HG03565 (cell line): ENCODE measurements around the gene RETREG3.
"Not testable (repeated sequence)": the region's sequence is repeated elsewhere in the genome, so short reads cannot be mapped to it uniquely, and the experiment has no call there.

Experiments used
- ATAC-seq: cut with Tn5 transposase; IDR thresholded peaks from one replicate; pipeline ENCODE4 v1.9.1; 2021; ENCODE audit warnings: mild to moderate bottlenecking, moderate library complexity; ENCODE audit not compliant: unreplicated experiment

Gene RETREG3, protein sequence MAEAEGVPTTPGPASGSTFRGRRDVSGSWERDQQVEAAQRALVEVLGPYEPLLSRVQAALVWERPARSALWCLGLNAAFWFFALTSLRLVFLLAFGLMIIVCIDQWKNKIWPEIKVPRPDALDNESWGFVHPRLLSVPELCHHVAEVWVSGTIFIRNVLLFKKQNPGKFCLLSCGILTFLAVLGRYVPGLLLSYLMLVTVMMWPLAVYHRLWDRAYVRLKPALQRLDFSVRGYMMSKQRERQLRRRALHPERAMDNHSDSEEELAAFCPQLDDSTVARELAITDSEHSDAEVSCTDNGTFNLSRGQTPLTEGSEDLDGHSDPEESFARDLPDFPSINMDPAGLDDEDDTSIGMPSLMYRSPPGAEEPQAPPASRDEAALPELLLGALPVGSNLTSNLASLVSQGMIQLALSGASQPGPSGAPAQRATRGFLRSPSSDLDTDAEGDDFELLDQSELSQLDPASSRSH

DNA sequence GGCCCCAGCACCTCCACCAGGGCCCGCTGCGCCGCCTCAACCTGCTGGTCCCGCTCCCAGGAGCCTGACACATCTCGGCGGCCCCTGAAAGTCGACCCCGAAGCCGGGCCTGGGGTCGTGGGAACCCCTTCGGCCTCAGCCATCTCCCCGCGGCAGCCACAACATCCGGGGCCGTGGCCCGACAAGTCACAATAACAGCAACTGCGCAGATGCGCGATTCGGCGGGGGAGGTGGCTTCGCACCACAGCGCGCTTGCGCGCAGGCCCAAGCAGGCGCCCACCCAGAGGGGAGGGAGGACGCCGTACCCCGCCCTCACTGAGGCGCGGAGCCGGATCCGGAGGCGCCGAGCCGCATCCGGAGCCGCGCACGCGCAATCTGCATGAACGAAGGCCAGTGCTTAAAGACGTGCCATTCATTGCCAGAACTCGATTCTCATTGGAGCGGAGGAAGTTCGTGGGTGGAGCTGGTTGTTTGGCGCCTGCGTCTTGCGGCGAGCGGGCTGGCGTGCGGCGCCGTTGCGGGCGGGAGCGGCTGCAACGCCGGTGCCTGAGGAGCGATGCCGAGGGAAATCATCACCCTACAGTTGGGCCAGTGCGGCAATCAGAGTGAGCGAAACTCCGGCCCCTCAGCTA lies at the start of gene RETREG3, which contains the start of gene TUBG1:
Gene RETREG3, minus strand, starts transcription at position 193 of the 632 bp plus-strand sequence. Its CDS starts 50 bp downstream, at position 143.
Gene TUBG1, plus strand, starts transcription at position 502 of the 632 bp plus-strand sequence. Its CDS starts 55 bp downstream, at position 557.
- ATAC-seq = peak; percentile 83

DNA sequence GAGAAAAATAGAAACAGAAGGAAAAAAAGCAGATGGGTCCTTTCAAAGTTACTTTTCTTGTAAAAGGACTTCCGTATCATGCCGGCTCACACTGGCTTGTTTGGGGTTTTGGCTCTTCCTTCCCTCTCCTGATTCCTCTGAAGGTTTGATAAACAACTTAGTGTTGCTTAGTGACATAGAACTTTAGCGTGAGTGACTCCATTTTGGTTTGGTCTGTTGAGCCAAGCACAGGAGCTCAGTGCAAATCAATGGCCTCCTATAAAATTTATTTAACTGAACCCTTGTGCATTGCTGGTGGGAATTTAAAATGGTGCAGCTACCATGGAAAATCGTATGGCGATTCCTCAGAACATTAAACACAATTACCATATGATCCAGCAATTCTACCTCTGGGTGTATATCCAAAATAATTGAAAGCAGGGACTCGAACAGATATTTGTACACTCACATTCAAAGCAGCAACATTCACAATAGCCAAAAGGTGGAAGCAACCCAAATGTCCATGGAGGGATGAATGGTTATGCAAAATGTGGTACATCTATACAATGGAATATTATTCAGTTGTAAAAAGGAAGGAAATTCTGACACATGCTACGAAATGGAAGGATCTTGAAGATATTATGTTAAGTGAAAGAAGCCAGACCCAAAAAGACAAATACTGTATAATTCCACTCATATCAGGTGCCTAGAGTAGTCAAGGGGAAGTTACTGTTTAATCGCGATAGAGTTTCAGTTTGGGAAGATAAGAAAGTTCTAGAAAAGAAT lies 48.8 kb upstream of the RETREG3 start:
- ATAC-seq = no peak

DNA sequence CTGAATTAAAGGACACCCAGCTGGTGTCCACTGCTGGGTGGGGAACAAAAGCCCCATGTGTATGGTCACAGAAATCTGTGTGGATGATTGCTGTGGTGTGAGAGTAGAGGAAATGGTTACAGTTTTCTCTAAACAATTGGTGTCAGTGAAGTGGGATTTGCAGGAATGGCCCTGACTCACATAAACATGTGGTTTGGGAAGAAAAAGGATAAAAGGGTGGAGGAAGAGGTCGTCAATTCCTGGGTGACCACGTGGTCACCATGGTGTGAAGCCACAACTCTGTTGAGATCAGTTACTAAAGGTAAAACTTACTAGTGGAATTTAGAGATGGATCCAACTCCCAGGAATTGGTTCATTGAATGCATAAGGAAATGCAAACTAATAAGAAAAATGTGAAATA lies 46.4 kb upstream of the RETREG3 start:
- ATAC-seq = no peak

DNA sequence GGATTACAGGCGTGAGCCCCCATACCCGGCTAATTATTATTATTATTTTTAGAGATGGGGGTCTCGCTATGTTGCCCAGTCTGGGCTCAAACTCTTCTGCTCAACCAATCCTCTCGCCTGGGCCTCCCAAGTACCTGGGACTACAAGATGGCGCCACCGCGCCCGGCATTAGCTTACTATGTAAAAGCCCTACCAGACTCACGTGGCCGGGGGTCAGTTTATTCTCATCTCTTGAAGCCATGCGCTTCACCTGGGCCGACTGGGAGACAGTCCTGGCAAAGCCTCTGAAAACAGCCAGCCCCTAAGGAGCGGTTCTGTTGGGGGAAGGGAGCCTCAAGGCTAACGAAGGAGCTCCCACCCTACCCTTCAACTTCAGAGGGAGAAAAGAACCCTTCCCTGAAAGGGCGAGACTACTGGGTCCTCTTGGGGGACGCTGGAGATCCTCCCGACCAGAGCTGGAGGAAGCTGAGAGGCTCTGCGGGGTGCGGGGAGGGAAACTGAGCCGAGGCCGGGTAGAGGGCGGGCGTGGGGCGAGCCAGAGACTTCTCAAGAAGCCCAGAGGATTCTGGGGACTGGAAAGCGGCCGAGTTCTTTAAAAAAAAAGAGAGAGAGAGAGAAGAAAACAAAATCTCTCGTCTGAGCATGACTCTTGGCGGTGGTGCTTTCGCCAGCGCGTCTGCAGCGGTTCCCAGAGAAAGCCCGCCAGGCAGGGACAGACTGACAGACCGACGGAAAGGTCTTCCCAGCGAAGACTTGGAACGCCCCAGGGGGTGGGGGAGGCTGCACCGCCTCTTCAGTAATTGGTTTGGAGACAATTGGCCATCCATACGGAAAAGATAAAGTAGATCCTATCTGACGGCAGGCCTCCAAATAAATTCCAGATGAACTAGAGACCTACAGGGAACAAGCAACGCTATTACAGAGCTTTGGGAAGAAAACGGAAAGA lies 44.3 kb upstream of the RETREG3 start:
- ATAC-seq = no peak

DNA sequence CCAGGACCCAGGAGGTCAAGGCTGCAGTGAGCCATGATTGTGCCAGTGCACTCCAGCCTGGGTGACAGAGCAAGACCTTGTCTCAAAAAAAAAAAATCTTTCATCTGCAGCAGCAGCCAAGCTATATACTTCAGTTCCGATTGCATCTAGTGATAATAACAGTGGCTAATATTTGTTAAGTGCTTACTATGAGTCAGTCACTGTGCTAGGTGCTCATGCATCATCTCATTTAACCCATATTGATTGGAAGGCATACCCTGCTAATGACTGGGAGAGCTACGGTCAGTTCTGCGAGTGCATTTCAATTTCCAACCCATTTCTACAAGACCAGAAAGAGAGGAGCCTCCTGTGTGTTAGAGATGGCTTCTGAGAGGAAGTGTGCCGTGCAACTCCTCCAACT lies 42.2 kb upstream of the RETREG3 start:
- ATAC-seq = no peak

DNA sequence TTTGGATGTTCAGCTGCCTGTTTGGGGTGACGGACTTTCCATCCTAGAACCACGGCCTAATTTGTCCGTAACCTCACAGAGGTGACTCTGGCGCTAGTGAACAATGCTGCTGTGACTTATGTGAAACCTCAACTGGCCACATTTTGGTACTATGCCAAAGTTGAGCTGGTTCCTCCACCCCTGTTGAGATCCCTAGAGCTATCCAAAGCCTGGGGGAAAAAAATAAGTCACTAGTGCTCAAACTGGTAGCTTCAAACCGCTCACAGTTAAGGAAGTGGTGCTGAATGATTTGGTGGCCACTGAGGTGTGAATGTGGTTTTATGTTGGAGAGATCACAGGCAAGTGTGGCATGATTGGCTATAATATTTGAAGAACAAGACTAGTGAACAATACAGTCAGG lies 38.6 kb upstream of the RETREG3 start:
- no peak for ATAC-seq

DNA sequence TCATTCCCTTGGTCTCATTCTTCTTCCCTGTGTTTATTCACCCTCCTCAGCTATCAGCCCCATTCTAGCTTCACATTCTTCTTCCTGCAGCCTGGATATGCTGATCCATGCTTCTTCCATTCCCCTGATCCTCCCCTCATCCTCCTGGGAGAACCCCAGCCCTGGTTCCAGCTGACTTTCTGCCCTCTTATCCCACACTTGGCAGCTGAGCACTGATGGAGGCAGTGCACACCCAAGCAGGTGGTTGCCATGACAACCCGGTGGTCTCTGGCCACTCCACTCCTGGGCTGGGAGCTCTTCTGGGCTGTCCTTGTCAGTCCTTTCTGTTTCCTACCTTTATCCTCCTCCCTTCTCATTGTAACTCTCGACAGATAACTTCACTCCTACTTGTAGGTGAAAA lies 33.2 kb upstream of the RETREG3 start:
- no peak for ATAC-seq

DNA sequence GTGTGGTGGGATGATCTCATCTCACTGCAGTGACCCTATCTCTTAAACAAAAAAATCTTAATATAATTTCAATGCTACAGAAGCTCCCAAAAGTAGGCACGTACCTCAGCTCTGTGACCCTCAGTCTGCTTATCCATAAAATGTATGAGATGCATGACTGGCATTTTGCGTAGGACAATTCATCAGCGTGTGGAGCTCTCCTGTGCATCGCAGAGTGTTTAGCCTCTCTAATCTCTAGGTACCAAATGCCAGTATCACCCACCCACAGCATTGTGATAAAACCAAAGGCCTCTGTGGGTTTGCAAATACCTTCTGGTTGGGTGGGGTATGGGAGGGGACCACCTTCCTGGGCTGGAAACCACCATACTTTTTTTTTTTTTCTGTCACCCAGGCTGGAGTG lies 30.9 kb upstream of the RETREG3 start:
- ATAC-seq = no peak

DNA sequence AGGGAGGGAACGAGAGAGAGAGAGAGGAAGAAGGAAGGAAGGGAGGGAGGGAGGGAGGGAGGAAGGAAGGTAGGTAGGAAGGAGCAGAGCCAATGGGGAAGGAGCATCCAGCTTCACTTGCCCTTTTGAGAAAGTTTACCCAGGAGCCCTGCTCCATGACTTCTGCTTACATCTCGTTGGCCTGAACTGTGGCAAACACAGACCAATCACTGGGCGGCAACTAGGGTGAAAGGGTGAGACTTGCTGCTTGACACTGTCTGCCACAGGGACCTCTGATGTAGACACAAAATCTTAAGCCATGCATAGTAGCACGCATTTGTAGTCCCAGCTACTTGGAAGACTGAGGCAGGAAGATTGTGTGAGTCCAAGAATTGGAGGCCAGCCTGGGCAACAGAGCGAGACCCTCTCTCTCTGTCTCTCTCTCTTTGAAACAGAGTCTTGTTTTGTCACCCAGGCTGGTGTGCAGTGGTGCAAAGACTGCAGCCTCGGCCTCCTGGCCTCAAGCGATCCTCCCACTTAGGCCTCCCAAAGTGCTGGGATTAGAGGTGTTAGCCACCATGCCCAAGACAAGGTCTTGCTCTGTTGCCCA lies 30.4 kb upstream of the RETREG3 start:
- ATAC-seq = no peak

DNA sequence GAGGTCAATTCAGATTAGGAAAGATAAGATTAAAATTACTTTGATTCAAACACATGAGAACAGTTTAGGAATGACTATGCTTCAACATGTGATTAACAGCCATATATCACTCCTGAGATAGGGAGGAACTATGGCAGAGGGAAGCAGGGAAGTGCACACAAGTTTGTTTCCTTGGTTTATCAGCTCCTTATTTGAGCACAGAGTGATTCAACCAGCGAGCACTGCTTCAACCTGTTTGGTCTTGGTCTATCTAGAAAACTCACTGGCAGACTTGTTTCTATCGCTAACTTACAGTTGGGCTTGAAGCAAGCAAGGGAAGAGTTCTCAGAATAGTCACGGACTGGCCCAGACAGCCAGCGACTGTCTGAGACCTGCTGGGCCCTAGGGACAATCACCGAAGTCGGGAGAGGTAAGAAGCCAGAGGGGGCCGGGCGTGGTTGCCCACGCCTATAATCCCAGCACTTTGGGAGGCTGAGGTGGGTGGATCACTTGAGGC lies 23.8 kb upstream of the RETREG3 start:
- no peak for ATAC-seq

DNA sequence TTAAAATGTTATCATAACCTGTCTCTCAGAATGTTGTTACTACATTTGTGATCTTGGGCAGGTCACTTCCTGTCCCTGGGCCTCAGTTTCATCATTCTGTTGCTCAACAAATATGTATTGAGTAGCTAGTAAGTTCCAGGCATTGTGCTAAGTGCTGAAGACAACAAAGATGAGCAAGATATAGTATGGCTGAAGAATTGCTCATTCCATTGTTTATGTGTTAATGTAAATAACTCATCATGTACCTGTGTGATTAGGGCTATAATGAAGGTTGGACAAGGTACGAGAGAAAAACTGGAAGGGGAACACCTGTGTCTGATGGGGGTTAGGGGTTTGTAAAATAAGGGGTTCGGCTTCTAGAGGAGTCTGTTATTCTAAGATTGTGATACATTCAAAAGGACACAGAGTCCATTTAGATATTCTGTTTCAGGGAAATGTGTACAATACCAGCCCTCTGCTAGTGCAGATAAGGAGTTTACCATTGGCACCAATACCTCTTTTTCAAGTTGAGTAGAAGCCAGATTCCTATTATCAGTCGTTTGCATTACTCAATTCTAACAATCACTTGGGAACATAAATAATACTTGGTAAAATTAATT lies 20.3 kb upstream of the RETREG3 start:
- ATAC-seq = no peak

DNA sequence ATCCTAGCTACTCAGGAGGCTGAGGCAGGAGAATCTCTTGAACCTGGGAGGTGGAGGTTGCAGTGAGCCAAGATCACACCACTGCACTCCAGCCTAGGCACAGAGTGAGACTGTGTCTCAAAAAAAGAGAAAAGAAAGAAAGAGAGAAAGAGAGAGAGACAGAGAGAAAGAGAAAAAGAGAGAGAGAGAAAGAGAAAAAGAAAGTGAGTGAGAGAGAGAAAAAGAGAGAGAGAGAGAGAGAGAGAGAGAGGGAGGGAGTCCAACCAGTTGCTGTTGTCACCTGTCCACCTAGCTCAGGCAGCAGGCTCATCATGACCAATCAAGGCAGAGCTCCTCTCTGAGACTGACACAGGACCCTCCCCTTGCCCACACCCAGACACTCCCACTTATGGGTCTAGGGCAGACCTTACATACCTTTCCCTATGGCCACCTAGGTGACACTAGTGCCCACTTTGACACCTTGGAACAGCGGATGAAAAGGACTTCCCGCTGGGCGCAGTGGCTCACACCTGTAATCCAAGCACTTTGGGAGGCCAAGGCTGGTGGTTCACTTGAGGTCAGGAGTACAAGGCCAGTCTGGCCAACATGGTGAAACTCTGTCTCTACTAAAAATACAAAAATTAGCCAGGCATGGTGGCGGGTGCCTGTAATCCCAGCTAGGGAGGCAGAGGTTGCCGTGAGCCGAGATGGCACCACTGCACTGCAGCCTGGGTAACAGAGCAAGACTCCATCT lies 18.0 kb upstream of the RETREG3 start:
- ATAC-seq = not testable (repeated sequence)

DNA sequence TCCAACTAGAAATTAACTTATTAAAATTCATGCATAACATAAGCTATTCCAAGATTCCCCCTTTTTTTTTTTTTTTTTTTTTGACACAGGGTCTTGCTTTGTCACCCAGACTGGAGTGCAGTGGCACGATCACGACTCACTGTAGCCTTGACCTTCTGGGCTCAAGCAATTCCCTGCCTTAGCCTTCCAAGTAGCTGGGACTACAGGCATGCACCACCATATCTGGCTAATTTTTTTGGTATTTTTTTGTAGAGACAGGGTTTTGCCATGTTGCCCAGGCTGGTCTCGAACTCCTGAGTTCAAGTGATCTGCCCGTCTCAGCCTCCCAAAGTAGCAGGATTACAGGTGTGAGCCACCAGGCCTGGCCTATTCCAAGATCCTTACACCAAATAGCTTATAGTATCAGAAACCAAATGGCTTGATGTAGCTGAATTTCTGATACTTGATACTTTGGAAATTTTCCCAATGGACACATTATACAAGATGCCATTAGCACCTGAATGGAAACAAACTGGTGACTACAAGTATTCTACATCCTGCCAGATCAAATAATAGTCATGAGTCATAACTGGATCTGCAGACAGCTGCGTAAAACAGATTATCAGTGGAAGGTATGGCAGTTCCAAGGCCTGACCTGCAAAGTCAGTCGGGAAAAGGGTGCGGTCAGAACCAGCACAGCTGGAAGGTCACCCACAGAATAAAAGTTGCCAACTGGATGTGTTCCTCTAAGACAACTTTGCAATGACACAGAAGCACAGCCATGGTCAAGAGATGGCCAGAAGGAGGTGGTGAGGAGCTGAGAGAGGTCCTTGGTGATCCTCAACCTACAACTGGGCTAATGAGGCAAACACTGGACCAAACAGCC lies 14.8 kb upstream of the RETREG3 start:
- ATAC-seq = no peak

DNA sequence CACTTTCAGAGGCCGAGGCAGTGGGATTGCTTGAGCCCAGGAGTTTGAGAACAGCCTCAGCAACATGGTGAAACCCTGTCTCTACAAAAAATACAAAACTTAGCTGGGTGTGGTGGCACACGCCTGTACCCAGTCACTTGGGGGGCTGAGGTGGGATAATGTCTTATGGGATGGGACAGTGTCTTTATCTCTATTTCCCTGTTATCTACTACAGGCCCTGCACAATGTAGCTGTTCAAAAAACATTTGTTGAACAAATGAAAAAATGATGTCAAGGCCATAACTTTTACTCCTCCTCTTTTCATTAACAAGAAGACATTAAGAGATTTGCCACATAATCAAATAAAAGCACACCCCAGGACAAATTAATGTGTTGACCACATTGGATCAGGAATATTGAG lies 14.1 kb upstream of the RETREG3 start:
- ATAC-seq = no peak

DNA sequence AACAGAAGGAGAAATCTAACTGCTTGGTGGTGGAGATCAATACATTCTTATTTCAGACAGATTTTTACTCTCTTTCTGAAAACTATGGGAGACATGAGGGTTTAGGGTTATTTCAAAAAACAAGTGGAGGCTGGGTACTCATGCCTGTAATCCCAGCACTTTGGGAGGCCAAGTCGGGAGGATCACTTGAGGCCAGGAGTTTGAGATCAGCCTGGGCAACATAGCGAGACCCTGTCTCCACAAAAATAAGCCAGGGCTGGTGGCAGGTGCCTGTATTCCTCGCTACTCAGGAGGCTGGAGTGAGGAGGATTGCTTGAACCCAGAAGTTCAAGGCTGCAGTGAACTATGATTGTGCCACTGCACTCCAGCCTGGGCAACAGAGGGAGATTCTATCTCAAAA lies 12.8 kb upstream of the RETREG3 start:
- not testable (repeated sequence) for ATAC-seq

DNA sequence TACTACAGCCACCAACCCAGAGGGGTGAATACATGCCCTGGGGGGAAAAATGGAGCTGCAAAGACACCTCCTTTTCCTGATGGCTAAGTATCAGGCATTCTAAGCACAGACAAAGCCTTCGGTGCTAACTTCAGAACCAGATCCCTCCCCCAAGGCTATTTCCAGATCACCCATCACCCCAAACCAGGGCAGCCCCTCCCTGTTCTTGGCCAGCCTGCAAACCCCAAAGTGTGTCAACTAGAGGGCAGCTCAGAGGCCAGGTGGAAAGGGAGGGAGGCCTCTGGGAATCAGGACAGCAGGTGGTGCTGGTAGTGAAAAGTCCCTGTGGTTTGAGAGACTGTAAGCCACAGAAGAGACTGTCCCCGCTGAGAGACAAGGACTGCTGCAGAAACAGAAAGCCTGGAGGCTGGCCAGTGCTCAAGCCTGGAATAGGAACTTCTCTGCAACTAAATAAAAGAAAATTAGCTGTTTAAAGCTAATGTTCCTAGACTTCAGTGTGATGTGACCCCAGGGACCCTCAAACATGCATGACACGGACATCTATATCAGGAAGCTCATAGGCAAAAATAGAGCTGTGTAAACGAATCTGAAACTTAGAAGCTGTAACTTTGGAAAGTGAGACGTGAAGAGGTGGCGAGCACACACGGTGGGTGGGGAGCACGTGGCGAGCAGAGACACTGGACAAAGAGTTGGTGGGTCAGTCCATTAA lies 9.4 kb upstream of the RETREG3 start:
- ATAC-seq = peak; percentile 45

DNA sequence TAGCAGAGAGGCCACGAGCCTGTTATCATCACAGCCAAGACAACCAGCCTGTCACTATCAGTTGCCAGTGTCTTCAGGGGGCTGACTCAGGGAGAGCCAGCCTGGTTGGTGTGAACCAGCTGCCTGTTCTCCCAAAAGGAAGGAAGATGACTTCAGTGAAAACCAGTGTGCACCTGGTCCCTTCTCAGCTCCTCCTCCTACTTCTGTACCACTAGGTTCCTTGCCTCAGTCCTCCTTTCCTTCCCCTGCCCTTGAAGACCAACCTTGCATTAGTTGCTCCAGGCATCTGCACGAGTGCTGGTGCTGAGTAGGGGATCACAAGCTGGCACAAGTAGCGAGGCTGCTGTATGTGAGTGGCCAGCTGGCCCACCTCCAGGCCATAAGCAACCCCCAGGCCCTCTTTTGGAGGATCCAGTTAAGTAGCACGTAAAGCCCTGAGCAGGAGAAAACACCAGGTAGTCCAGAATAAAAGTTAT lies 8.8 kb upstream of the RETREG3 start:
- ATAC-seq = peak; percentile 10
